HepG2 (cell line): Measurements from ENCODE around the gene SOX12. TPM values are rescaled to one million over a fixed set of nuclear protein-coding genes. Genes with fewer than 3 reads are reported as not detected.
A peak's percentile ranks its signal among the peaks of the same experiment; 100 is the strongest.

Experiments used
- ATF7 ChIP-seq, 2 experiments: fragments of 450-650 bp in 1 of 2; sonication (generic) in 1 of 2; formaldehyde crosslinking in 1 of 2; IDR thresholded peaks; 2 replicates each; pipeline versions ENCODE4 v1.4.0 to v1.6.1; 2016 to 2020; ENCODE audit warnings: antibody characterized with exemption in 1 of 2, mild to moderate bottlenecking in 1 of 2, missing genetic modification reagents in 1 of 2
- CBX1 ChIP-seq: IDR thresholded peaks from one replicate; pipeline ENCODE4 v1.6.1; 2016; ENCODE audit warnings: antibody characterized with exemption, low read depth
- HNF4A ChIP-seq: sonication (generic); formaldehyde crosslinking; IDR thresholded peaks from 2 replicates; pipeline ENCODE4 v1.4.0; 2020; ENCODE audit warnings: missing genetic modification reagents
- JUND ChIP-seq: sonication (generic); formaldehyde crosslinking; IDR thresholded peaks from 2 replicates; pipeline ENCODE4 v1.8.0; 2022; ENCODE audit warnings: mild to moderate bottlenecking, missing genetic modification reagents
- NPAS2 ChIP-seq: sonication (generic); formaldehyde crosslinking; IDR thresholded peaks from 2 replicates; pipeline ENCODE4 v1.8.0; 2022; ENCODE audit warnings: mild to moderate bottlenecking, missing genetic modification reagents, borderline replicate concordance
- NR0B2 ChIP-seq: sonication (generic); formaldehyde crosslinking; IDR thresholded peaks from 2 replicates; pipeline ENCODE4 v1.4.0; 2020; ENCODE audit warnings: mild to moderate bottlenecking, missing genetic modification reagents
- PHF21A ChIP-seq: sonication (generic); formaldehyde crosslinking; IDR thresholded peaks from 2 replicates; pipeline ENCODE4 v1.5.0; 2020; ENCODE audit warnings: mild to moderate bottlenecking, missing genetic modification reagents
- RORA ChIP-seq: sonication (generic); formaldehyde crosslinking; IDR thresholded peaks from 2 replicates; pipeline ENCODE4 v1.5.0; 2020; ENCODE audit warnings: mild to moderate bottlenecking, missing genetic modification reagents, moderate library complexity
- SALL2 ChIP-seq: sonication (generic); formaldehyde crosslinking; IDR thresholded peaks from 2 replicates; pipeline ENCODE4 v1.8.1; 2023; ENCODE audit warnings: mild to moderate bottlenecking, missing genetic modification reagents, inconsistent platforms
- SMC3 ChIP-seq: IDR thresholded peaks from 2 replicates; pipeline ENCODE4 v1.6.1; 2011; ENCODE audit warnings: low read length, improper control_type of control experiment
- SP2 ChIP-seq: sonication (generic); formaldehyde crosslinking; IDR thresholded peaks from 2 replicates; pipeline ENCODE4 v1.5.1; 2020; ENCODE audit warnings: mild to moderate bottlenecking, missing genetic modification reagents
- SRSF1 ChIP-seq: fragments of 200-400 bp; formaldehyde crosslinking; optimal IDR thresholded peaks from 2 replicates; pipeline ENCODE3; 2017; ENCODE audit warnings: mild to moderate bottlenecking, low read depth, low read length, moderate library complexity
- STAT6 ChIP-seq: sonication (generic); formaldehyde crosslinking; IDR thresholded peaks from 2 replicates; pipeline ENCODE4 v1.4.0; 2020; ENCODE audit warnings: missing genetic modification reagents, mild to moderate bottlenecking, borderline replicate concordance
- YY1 ChIP-seq: IDR thresholded peaks from 2 replicates; pipeline ENCODE4 v1.6.1; 2011; ENCODE audit warnings: low read length, low read depth, moderate library complexity, mild to moderate bottlenecking; ENCODE audit not compliant: insufficient read depth, insufficient replicate concordance
- ZBTB44 ChIP-seq: sonication (generic); formaldehyde crosslinking; IDR thresholded peaks from 2 replicates; pipeline ENCODE4 v1.4.0; 2020; ENCODE audit warnings: missing genetic modification reagents
- ZFP1 ChIP-seq: IDR thresholded peaks from 2 replicates; pipeline ENCODE4 v1.6.1; 2016
- ZFP90 ChIP-seq: sonication (generic); formaldehyde crosslinking; IDR thresholded peaks from 2 replicates; pipeline ENCODE4 v1.8.0; 2022; ENCODE audit warnings: missing genetic modification reagents, mild to moderate bottlenecking, inconsistent platforms, borderline replicate concordance
- ZNF280D ChIP-seq: sonication (generic); formaldehyde crosslinking; IDR thresholded peaks from 2 replicates; pipeline ENCODE4 v1.5.1; 2020; ENCODE audit warnings: mild to moderate bottlenecking, missing genetic modification reagents
- ZNF709 ChIP-seq: sonication (generic); formaldehyde crosslinking; IDR thresholded peaks from 2 replicates; pipeline ENCODE4 v1.5.0; 2020; ENCODE audit warnings: mild to moderate bottlenecking, missing genetic modification reagents
- ZNF75D ChIP-seq: sonication (generic); formaldehyde crosslinking; IDR thresholded peaks from 2 replicates; pipeline ENCODE4 v1.8.1; 2023; ENCODE audit warnings: missing genetic modification reagents, mild to moderate bottlenecking, borderline replicate concordance
- ZNF761 ChIP-seq: sonication (generic); formaldehyde crosslinking; conservative IDR thresholded peaks from 2 replicates; pipeline ENCODE4 v1.4.0; 2020; ENCODE audit warnings: mild to moderate bottlenecking, missing genetic modification reagents
- polyA plus RNA-seq, 8 experiments: library from polyadenylated mRNA; depleted of rRNA in 3 of 8; stranded (reverse) in 7 of 8; unstranded in 1 of 8; fragments of >200 nt; fragmentation: Illumina TruSeq in 4 of 8; extraction: Trizol in 4 of 8; gene quantifications; 2 replicates each; pipeline versions ENCODE4 v1.2.1 to v1.2.3, GENCODE V29; 2011 to 2016; ENCODE audit warnings: low read depth in 4 of 8, missing spikeins in 1 of 8, mixed read lengths in 1 of 8; ENCODE audit not compliant: insufficient read depth in 1 of 8
- total RNA-seq, 5 experiments: library from RNA; depleted of rRNA; stranded (reverse); fragments of >200 nt; fragmentation: Illumina TruSeq; extraction: Trizol; gene quantifications; 2 replicates each; pipeline ENCODE4 v1.2.3, GENCODE V29; 2016; ENCODE audit warnings: low read depth in 1 of 5

Gene SOX12
- total and polyA plus RNA-seq, 2 of the 13 experiments (the other 11 are each of a cell fraction or from before 2014, with no cell fraction given) = 10.0 to 18.7 TPM

GRCh38 chr20:297098-297924, 28.0 kb upstream of the SOX12 start, which contains the start of gene ZCCHC3 (continued):
- no peak for TF ChIP-seq NPAS2 (CRISPR knock-in tag)
- peak; percentile 97 for TF ChIP-seq NR0B2 (CRISPR knock-in tag)
- peak; percentile 93 for TF ChIP-seq CBX1
- peak; percentile 75 for TF ChIP-seq HNF4A
- no peak for TF ChIP-seq ATF7 (IDR thresholded peaks at IDR 0.05)
- TF ChIP-seq ATF7 (CRISPR knock-in tag; IDR thresholded peaks at IDR 0.05) = no peak; the same call in 1 of the 2 replicates
- TF ChIP-seq SALL2 = peak; percentile 95
- TF ChIP-seq RORA (CRISPR knock-in tag) = peak; percentile 25; the same call in 1 of the 2 replicates
- TF ChIP-seq ZNF280D (CRISPR knock-in tag) = peak; percentile 91; the same call in 1 of the 2 replicates
- peak; percentile 98 for TF ChIP-seq YY1
- TF ChIP-seq SP2 (CRISPR knock-in tag) = peak; percentile 57; the same call in 1 of the 2 replicates
- peak; percentile 96 for TF ChIP-seq STAT6
- TF ChIP-seq ZFP90 = peak; percentile 99
- TF ChIP-seq ZNF761 (CRISPR knock-in tag) = peak; percentile 98
- peak; percentile 97 for TF ChIP-seq SRSF1
- TF ChIP-seq JUND (CRISPR knock-in tag) = peak; percentile 72; the same call in 1 of the 2 replicates
- peak; percentile 100 for TF ChIP-seq PHF21A (CRISPR knock-in tag)
- peak; percentile 75 for TF ChIP-seq ZBTB44 (CRISPR knock-in tag)
- TF ChIP-seq SMC3 = peak; percentile 5; the same call in 1 of the 2 replicates
- peak; percentile 85 for TF ChIP-seq ZFP1 (CRISPR knock-in tag)
- 0 out of 2 replicates have a peak, but pooled peaks have one; percentile 87 for TF ChIP-seq ZNF75D (CRISPR knock-in tag)
- TF ChIP-seq ZNF709 (CRISPR knock-in tag) = peak; percentile 99
